SK-N-SH treated with all-trans-retinoic acid at 6 μM for 48 hours (cell line): ENCODE results near the gene LY6G5B.

ENCODE experiments used
- OSR1 ChIP-seq: fragments of 250-450 bp; sonication (Bioruptor Pico); IDR thresholded peaks from 2 replicates; pipeline ENCODE4 v1.8.0; 2022; ENCODE audit warnings: moderate library complexity, mild to moderate bottlenecking, inconsistent platforms
- PPARA ChIP-seq: fragments of 250-450 bp; sonication (Bioruptor Pico); IDR thresholded peaks from 2 replicates; pipeline ENCODE4 v1.5.0; 2020; ENCODE audit warnings: mild to moderate bottlenecking, borderline replicate concordance
- ZC3H10 ChIP-seq: fragments of 250-450 bp; sonication (Bioruptor Pico); IDR thresholded peaks from 2 replicates; pipeline ENCODE4 v1.5.1; 2021; ENCODE audit warnings: mild to moderate bottlenecking, moderate library complexity
- ZNF70 ChIP-seq: fragments of 450-650 bp; formaldehyde crosslinking; IDR thresholded peaks from 2 replicates; pipeline ENCODE4 v1.5.0; 2020; ENCODE audit warnings: mild to moderate bottlenecking, moderate library complexity
- TF ChIP-seq, protein P1 (sequence below): fragments of 250-450 bp; sonication (Bioruptor Pico); IDR thresholded peaks from 2 replicates; pipeline ENCODE4 v1.8.0; 2020; ENCODE audit warnings: mild to moderate bottlenecking, moderate library complexity, borderline replicate concordance

DNA sequence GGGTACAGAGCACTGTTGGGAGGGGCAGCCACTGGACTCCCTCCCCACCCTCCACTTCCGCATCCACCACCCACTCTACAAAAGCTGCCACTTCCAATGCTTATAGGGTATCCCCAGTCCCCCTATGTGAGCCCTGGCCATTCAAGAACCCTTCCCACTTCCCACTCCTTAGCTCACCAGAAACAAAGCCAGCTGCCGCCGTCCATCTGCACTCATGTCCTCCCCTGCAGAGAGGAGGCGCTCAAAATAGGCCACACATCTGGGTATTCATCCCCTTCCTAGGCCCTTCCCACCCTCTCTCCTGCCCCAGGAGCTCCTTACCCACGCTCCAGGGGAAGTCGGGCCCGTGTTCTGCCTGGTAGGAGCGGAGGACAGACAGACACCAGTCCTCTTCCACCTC, 17.5 kb downstream of the LY6G5B start:
- TF ChIP-seq ZNF70 (no peak), PPARA (CRISPR knock-in tag) (no peak), ZC3H10 (CRISPR knock-in tag) (no peak), OSR1 (CRISPR knock-in tag) (no peak)
- TF ChIP-seq, protein P1, sequence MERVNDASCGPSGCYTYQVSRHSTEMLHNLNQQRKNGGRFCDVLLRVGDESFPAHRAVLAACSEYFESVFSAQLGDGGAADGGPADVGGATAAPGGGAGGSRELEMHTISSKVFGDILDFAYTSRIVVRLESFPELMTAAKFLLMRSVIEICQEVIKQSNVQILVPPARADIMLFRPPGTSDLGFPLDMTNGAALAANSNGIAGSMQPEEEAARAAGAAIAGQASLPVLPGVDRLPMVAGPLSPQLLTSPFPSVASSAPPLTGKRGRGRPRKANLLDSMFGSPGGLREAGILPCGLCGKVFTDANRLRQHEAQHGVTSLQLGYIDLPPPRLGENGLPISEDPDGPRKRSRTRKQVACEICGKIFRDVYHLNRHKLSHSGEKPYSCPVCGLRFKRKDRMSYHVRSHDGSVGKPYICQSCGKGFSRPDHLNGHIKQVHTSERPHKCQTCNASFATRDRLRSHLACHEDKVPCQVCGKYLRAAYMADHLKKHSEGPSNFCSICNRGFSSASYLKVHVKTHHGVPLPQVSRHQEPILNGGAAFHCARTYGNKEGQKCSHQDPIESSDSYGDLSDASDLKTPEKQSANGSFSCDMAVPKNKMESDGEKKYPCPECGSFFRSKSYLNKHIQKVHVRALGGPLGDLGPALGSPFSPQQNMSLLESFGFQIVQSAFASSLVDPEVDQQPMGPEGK: no peak
